ENCODE results near the gene EMP3.

The EMP3 gene

GRCh38 chr19:48379058-48379457, 53.7 kb downstream of the EMP3 start:
- DNase-seq (ENCODE audit: low read depth), result no peak

Data from activated T-helper 9 cell treated with anti-CD3 and anti-CD28 coated beads, Interleukin-2, amount 50 U/mL, for 16 hours (primary cell).